ENCODE results near the gene DHH. TPM values are rescaled to one million over a fixed set of nuclear protein-coding genes. Genes with fewer than 3 reads are reported as not detected.
A peak's percentile ranks its signal among the peaks of the same experiment; 100 is the strongest.

The DHH gene
- total RNA-seq, 1 donor from 2014 or later, result 1.5 TPM

GRCh38 chr12:49097381-49097780 is 2.8 kb upstream of the DHH start:
- Histone ChIP-seq H3K27me3 (no peaks in the 10 kb centered on the region), H3K4me1 (peaks cover 22% of the 10 kb centered on the region)
- intact Hi-C loops (cut with DNase I), result loop anchor here (10.0 kb wide), 1 partner anchor 137 kb away; no protein-coding TSS in a partner anchor

GRCh38 chr12:49094975-49095365 is 369 bp upstream of the DHH start:
- no peak for TF ChIP-seq POLR2AphosphoS5 (IDR thresholded peaks at IDR 0.05; ENCODE audit: insufficient read depth in 1 of 2, low read depth in 1 of 2)
- no peak for TF ChIP-seq POLR2A (IDR thresholded peaks at IDR 0.05)
- TF ChIP-seq CTCF (IDR thresholded peaks at IDR 0.05), result no peak
- no peak overlapping the region for H3K27ac ChIP-seq
- H3K9me3 ChIP-seq, result no peaks in the 10 kb centered on the region
- H3K4me1 ChIP-seq, result peaks cover 46% of the 10 kb centered on the region
- H3K27me3 ChIP-seq, result no peaks in the 10 kb centered on the region
- H3K36me3 ChIP-seq, result peaks cover 3 to 29% of the 10 kb centered on the region in 2 donors
- DNase-seq (ENCODE audit: extremely low spot score in 2 of 2), result no peak
- H3K4me3 ChIP-seq, result no peak overlapping the region
- intact Hi-C loops (cut with DNase I), result loop anchor here (10.0 kb wide), 1 partner anchor 140 kb away; no protein-coding TSS in a partner anchor

More at GRCh38 chr12:49097381-49097780, 2.8 kb upstream of the DHH start:
- no peaks in the 10 kb centered on the region for H3K9me3 ChIP-seq
- peaks cover 3 to 53% of the 10 kb centered on the region in 2 donors for H3K36me3 ChIP-seq
- no peak for TF ChIP-seq POLR2AphosphoS5 (IDR thresholded peaks at IDR 0.05; ENCODE audit: insufficient read depth in 1 of 2, low read depth in 1 of 2)
- no peak overlapping the region for H3K27ac ChIP-seq
- no peak overlapping the region for H3K4me3 ChIP-seq
- DNase-seq (ENCODE audit: extremely low spot score in 2 of 2), result no peak

GRCh38 chr12:49093792-49094159 is 825 bp downstream of the DHH start:
- Histone ChIP-seq H3K4me3 (peak overlapping the region; percentile 30 to 39), H3K27me3 (no peaks in the 10 kb centered on the region), H3K36me3 (peaks cover 3 to 17% of the 10 kb centered on the region in 2 donors), H3K27ac (no peak overlapping the region), H3K4me1 (peaks cover 53% of the 10 kb centered on the region), H3K9me3 (no peaks in the 10 kb centered on the region)
- intact Hi-C loops (cut with DNase I), result loop anchor here (10.0 kb wide), 1 partner anchor 141 kb away; no protein-coding TSS in a partner anchor
- no peak for DNase-seq (ENCODE audit: extremely low spot score in 2 of 2)
- no peak for TF ChIP-seq POLR2AphosphoS5 (IDR thresholded peaks at IDR 0.05; ENCODE audit: insufficient read depth in 1 of 2, low read depth in 1 of 2)
- TF ChIP-seq CTCF (IDR thresholded peaks at IDR 0.05), result no peak
- no peak for TF ChIP-seq POLR2A (IDR thresholded peaks at IDR 0.05)

GRCh38 chr12:49092816-49093406 is 1.7 kb downstream of the DHH start:
- intact Hi-C loops (cut with DNase I), result loop anchor here (10.0 kb wide), 1 partner anchor 142 kb away; no protein-coding TSS in a partner anchor
- Histone ChIP-seq H3K27me3 (no peaks in the 10 kb centered on the region), H3K4me3 (no peak overlapping the region), H3K9me3 (no peaks in the 10 kb centered on the region), H3K36me3 (peaks cover 3 to 11% of the 10 kb centered on the region in 2 donors), H3K4me1 (peaks cover 59% of the 10 kb centered on the region), H3K27ac (no peak overlapping the region)
- DNase-seq (ENCODE audit: extremely low spot score in 2 of 2), result no peak
- TF ChIP-seq POLR2AphosphoS5 (IDR thresholded peaks at IDR 0.05; ENCODE audit: insufficient read depth in 1 of 2, low read depth in 1 of 2) (no peak), POLR2A (IDR thresholded peaks at IDR 0.05) (no peak), CTCF (IDR thresholded peaks at IDR 0.05) (no peak)

GRCh38 chr12:49092086-49092815 is 2.4 kb downstream of the DHH start:
- peak overlapping the region; percentile 14 to 21 for H3K4me3 ChIP-seq
- no peaks in the 10 kb centered on the region for H3K9me3 ChIP-seq
- H3K4me1 ChIP-seq, result peaks cover 59% of the 10 kb centered on the region
- peaks cover 0 to 5% of the 10 kb centered on the region in 2 donors for H3K36me3 ChIP-seq
- intact Hi-C loops (cut with DNase I), result loop anchor here (10.0 kb wide), 1 partner anchor 143 kb away; no protein-coding TSS in a partner anchor
- no peak for DNase-seq (ENCODE audit: extremely low spot score in 2 of 2)
- no peak for TF ChIP-seq POLR2AphosphoS5 (IDR thresholded peaks at IDR 0.05; ENCODE audit: insufficient read depth in 1 of 2, low read depth in 1 of 2)
- no peak for TF ChIP-seq CTCF (IDR thresholded peaks at IDR 0.05)
- no peak overlapping the region for H3K27ac ChIP-seq
- no peaks in the 10 kb centered on the region for H3K27me3 ChIP-seq

Measured in vagina (tissue), 2 donors.